ES-I3 (cell line): ENCODE measurements around the gene USP20.
"Not testable (repeated sequence)": the region's sequence is repeated elsewhere in the genome, so short reads cannot be mapped to it uniquely, and the experiment has no call there.

ENCODE experiments used
- H3K36me3 ChIP-seq: 2 replicates; pipeline ENCODE4 v1.6.1; 2013; ENCODE audit warnings: mild to moderate bottlenecking, low read length, control low read depth, moderate library complexity; ENCODE audit not compliant: insufficient read depth
- H3K4me1 ChIP-seq: 2 replicates; pipeline ENCODE4 v1.6.1; 2013; ENCODE audit warnings: mild to moderate bottlenecking, control low read depth, low read length; ENCODE audit not compliant: insufficient read depth
- H3K9ac ChIP-seq: 2 replicates; pipeline ENCODE4 v1.6.1; 2013; ENCODE audit warnings: low read depth, mild to moderate bottlenecking, low read length, moderate library complexity
- H3K9me3 ChIP-seq: 2 replicates; pipeline ENCODE4 v1.6.1; 2013; ENCODE audit warnings: mild to moderate bottlenecking, low read length, moderate library complexity; ENCODE audit not compliant: control insufficient read depth, insufficient read depth

USP20 gene

DNA sequence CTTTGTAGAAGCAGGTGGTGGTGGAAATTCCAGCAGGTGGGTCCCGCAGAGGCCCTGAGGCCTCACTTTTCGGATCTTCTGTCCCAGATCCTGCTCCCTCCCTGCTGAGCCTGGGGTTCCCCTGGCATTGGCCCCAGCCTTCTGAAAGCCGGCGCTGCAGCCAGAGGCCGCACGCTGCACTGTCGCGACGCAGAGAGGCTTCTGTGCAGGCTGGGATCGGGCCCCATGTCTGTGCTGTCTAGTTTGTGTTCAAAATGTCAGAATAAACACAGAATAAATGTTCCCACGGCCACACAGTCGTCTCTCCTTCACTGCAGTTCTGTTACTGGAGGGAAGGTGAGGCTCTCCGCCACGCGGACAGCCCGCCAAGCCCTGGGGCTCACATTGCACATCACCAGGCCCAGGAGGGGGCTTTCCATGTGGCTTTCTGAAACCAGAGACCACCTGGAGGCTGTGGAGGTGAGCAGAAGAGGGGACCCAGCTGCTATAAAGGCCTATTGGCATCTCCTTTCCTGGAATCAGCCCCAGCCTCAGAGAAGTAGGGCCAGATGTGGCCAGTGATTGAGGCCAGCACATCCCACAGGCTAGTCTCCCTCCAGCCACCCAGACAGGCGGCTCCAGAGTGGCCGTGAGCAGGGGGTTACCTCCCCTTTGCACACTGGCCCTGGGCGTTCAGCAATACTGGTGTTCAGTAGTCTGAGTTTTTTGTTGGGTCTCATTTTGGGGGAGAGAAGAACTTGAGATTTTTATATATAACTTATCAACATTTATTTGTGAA is 46.5 kb downstream of the USP20 start:
- H3K9me3 ChIP-seq: no peaks in the 10 kb centered on the region
- peaks cover 2% of the 10 kb centered on the region; the same call in 1 of the 2 replicates for H3K36me3 ChIP-seq
- H3K4me1 ChIP-seq: peaks cover 7% of the 10 kb centered on the region; the same call in 1 of the 2 replicates
- no peak overlapping the region for H3K9ac ChIP-seq

DNA sequence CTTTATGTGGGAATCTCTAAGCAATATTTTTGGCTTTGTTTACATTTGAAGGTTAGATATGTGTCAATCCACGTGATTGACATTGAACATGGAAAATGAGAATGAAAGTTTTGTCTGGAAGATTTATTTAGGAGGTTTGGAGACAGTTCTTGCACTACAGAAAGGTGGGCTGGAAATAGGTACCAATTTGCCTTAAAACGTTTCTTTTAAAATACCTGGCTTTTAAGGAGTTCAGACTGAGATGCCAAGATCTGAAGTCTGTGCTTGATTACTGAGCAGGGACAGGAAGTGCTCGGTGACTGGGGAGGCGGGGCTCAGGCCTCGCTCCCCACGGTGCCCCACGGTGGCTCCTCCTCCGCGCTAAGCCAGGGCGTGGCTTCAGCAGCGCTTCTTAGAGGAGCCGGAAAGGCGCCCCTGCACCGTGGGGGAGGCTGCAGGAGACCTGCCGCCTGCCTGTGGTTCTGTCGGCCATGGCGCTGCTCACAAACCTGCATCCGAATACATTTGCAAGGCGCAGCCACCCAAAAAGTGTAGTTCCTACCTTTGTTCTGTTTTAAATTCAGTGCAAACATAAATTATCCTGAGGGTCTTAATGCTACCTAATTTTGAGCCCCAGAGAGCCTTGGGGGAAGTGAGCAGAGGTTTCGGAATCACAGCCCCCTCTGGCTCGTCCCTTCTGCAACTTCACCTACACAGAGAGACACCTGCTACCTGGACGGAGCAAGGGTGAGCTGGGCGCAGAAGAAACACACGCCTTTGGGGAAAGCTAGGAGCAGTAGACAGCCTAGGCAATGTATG is 49.2 kb downstream of the USP20 start:
- Histone ChIP-seq H3K4me1 (peaks cover 21% of the 10 kb centered on the region; the same call in 1 of the 2 replicates), H3K36me3 (0 out of 2 replicates have a peak, but pooled peaks cover 2% of the 10 kb centered on the region), H3K9me3 (no peaks in the 10 kb centered on the region), H3K9ac (peak overlapping the region; percentile 37)

DNA sequence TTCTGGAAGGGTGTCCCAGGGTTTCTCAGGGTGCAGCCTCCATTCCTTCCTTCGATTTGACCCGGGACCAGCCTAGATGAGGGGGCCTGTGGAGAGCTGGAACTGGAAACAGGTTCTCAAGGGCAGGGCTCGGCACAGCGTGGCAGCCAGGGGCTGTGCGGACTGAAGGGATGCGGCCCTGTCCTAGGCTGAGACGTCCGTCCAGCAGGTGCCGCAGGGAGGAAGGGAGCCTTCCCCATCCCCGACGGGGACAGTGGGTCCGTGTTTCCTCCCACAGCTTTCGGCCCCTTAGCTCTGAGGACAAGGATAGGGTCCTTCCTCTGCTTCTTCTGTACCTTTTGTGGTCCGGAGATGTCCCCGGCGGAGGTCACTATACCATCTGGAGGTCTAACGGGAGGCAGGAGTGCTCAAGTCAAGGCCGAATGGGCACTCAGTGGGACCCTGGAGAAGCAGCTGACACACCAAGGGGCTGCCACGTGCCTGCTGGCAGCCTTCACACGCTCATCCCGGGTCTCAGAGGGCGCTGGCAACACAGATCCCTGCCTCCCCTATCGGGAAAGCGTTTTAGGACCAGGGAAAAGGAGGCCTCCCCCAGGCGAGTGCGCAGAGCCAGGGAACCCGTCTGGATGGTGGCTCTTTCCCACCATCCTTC is 49.9 kb downstream of the USP20 start:
- Histone ChIP-seq H3K9me3 (no peaks in the 10 kb centered on the region), H3K4me1 (peaks cover 25% of the 10 kb centered on the region; the same call in 1 of the 2 replicates), H3K36me3 (0 out of 2 replicates have a peak, but pooled peaks cover 2% of the 10 kb centered on the region), H3K9ac (peak overlapping the region; percentile 37)

GRCh38 chr9:129885670-129886106 is 50.4 kb downstream of the USP20 start:
- H3K36me3 ChIP-seq: 0 out of 2 replicates have a peak, but pooled peaks cover 2% of the 10 kb centered on the region
- peak overlapping the region; percentile 37 for H3K9ac ChIP-seq
- peaks cover 25% of the 10 kb centered on the region; the same call in 1 of the 2 replicates for H3K4me1 ChIP-seq
- no peaks in the 10 kb centered on the region for H3K9me3 ChIP-seq

DNA sequence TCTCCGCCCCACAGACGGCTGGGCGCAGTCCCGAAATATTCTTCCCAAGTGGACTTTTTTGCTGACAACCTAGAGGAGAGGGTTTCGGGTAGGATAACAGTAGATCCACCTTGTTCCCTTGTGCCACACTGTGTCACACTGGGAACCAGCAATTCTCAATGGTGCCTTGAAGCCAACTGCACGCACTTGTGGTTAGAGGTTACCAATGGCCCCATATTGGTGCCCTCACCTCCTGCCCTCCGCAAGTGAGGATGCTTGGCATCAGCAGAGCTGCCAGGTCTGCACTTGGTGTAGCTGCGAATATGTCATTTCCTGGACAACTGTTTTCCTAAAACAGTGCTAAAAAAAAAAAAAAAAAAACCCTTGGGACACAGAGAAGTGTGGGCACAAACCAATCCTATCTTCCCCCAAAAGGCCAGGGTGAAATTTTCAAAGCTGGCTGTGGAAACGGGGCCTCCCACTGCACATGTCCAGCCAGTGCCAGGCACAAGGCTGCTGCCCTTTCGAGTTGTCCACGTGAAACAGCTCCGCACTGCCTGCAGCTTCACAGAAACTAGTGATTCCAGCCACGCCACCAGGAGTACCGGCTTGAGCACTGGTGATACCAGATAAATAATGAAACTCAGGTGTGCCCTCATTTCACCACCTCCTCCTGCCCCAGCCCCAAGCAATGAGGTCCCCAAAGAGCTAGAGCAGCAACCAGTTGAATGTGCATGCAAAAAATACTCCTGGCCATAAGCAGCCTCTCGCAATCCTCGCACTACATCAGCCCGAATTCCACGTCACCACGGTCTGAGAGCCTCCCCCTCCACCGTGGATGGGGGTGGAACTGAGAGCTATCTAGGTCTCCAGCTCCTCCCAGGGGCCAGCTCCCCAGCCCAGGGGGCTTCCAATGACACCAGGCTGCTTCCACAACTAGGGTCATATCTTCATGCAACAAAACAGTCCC is 51.2 kb downstream of the USP20 start:
- Histone ChIP-seq H3K9ac (no peak overlapping the region), H3K9me3 (no peaks in the 10 kb centered on the region), H3K4me1 (peaks cover 28% of the 10 kb centered on the region; the same call in 1 of the 2 replicates), H3K36me3 (0 out of 2 replicates have a peak, but pooled peaks cover 2% of the 10 kb centered on the region)

- no peaks in the 10 kb centered on the region for H3K9me3 ChIP-seq
- peaks cover 30% of the 10 kb centered on the region; the same call in 1 of the 2 replicates for H3K4me1 ChIP-seq
- H3K36me3 ChIP-seq: no peaks in the 10 kb centered on the region
- no peak overlapping the region for H3K9ac ChIP-seq
These were observed 52.4 kb downstream of the USP20 start for GRCh38 chr9:129887334-129888292.

GRCh38 chr9:129888293-129889121 is 53.2 kb downstream of the USP20 start:
- Histone ChIP-seq H3K4me1 (peaks cover 30% of the 10 kb centered on the region; the same call in 1 of the 2 replicates), H3K9me3 (no peaks in the 10 kb centered on the region), H3K36me3 (no peaks in the 10 kb centered on the region), H3K9ac (no peak overlapping the region)

DNA sequence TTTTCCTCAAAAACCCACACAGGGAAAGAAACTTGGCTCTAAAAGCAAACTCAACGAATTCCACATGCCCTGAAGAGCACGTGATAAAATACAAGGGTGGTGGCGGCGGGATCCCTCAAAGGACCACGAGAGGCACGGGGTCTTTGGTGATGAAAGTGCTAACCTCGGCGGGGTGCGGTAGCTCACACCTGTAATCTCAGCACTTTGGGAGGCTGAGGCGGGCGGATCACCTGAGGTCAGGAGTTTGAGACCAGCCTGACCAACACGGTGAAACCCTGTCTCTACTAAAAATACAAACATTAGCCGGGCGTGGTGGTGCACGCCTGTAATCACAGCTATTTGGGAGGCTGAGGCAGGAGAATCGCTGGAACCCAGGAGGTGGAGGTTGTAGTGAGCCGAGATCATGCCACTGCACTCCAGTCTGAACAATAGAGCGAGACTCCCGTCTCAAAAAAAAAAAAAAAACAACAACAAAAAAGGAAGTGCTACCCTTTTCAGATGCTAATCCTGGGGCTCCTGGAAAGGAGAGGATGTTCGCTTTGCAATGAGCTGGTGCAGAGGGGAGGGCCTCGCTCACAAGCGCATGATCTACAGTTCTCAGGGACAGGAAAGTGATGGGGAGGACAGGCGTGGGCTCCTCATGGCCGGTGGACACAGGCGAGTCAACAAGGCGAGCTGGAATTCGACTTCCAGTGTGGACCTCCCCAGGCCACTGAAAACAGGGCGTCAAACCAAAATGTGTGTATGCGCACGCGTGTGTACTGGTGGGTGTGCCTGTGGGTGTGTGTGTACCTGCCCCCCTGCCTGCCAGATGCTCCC is 54.1 kb downstream of the USP20 start:
- Histone ChIP-seq H3K36me3 (no peaks in the 10 kb centered on the region), H3K9me3 (no peaks in the 10 kb centered on the region), H3K9ac (peak overlapping the region; percentile 41; the same call in 1 of the 2 replicates), H3K4me1 (peaks cover 30% of the 10 kb centered on the region; the same call in 1 of the 2 replicates)

- H3K9me3 ChIP-seq: no peaks in the 10 kb centered on the region
- H3K36me3 ChIP-seq: no peaks in the 10 kb centered on the region
- H3K9ac ChIP-seq: peak overlapping the region; percentile 41; the same call in 1 of the 2 replicates
- peaks cover 30% of the 10 kb centered on the region; the same call in 1 of the 2 replicates for H3K4me1 ChIP-seq
These were observed 54.9 kb downstream of the USP20 start for GRCh38 chr9:129889941-129890717.

DNA sequence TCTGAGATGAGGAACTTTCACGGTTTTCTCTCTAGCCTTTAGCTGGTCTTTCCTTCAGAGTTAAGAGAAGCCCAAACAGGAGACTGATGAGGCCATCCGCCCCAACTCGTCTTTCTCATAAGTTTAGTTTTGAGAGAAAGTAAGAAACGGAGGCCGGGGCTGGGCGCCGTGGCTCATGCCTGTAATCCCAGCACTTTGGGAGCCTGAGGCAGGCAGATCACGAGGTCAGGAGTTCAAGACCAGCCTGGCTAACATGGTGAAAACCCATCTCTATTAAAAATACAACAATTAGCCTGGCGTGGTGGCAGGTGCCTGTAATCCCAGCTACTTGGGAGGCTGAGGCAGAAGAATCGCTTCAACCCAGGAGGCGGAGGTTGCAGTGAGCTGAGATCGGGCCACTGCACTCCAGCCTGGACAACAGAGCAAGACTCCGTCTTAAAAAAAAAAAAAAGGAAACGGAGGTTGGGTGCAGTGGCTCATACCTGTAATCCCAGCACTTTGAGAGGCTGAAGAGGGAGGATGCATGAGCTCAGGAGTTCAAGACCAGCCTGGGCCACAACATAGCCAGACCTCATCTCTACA is 55.6 kb downstream of the USP20 start:
- H3K9me3 ChIP-seq, H3K36me3 ChIP-seq: not testable (repeated sequence)
- Histone ChIP-seq H3K4me1 (peaks cover 30% of the 10 kb centered on the region; the same call in 1 of the 2 replicates), H3K9ac (peak overlapping the region; percentile 41; the same call in 1 of the 2 replicates)
